Measurements from ENCODE around the gene OOEP.

Gene OOEP

GRCh38 chr6:73353636-73354593, 15.8 kb downstream of the OOEP start, which contains the start of gene DPPA5:
TSS of gene DPPA5 (minus strand) at chr6:73354276. CDS start at chr6:73354225, 51 bp downstream.
- no peak within 1 kb of the TSS for H2AFZ ChIP-seq (ENCODE audit: low read depth, low read length)
- H3K36me3 ChIP-seq (ENCODE audit: insufficient read depth, low read length), result no peaks in the 10 kb centered on the region
- H3K27me3 ChIP-seq (ENCODE audit: insufficient read depth, low read length), result no peaks in the 10 kb centered on the region
- peaks cover 2% of the 10 kb centered on the region for H3K9me3 ChIP-seq (ENCODE audit: low read length)
- peaks cover 5% of the 10 kb centered on the region for H3K4me1 ChIP-seq (ENCODE audit: insufficient read depth, low read length)
- H3K4me3 ChIP-seq (ENCODE audit: low read length), result no peak within 1 kb of the TSS

DNA sequence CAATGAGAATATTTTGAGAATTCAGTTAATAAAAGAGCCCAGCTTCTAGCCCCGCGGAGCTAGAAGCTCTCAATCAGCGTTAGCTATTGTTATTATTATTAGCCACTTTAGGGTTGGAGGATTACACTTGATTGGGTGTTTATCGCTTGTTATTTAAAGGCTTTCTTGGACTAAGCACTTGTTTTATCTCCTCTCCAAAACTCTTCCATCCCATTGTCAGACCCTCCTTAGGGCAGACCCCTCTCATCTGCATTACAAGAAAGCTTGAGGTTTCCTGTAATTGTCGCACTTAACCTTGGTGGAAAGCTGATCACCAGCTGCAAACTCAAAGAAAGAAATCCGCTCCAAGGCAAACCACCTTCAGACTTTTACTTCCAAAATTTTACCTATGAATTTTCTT, 20.4 kb downstream of the OOEP start:
- H3K4me1 ChIP-seq (ENCODE audit: insufficient read depth, low read length), result peaks cover 9% of the 10 kb centered on the region
- peaks cover 3% of the 10 kb centered on the region for H3K27me3 ChIP-seq (ENCODE audit: insufficient read depth, low read length)
- no peaks in the 10 kb centered on the region for H3K36me3 ChIP-seq (ENCODE audit: insufficient read depth, low read length)
- H3K9me3 ChIP-seq (ENCODE audit: low read length), result peaks cover 2% of the 10 kb centered on the region
- no peak overlapping the region for H2AFZ ChIP-seq (ENCODE audit: low read depth, low read length)
- no peak overlapping the region for H3K4me3 ChIP-seq (ENCODE audit: low read length)

- no peaks in the 10 kb centered on the region for H3K36me3 ChIP-seq (ENCODE audit: insufficient read depth, low read length)
- H3K9me3 ChIP-seq (ENCODE audit: low read length), result peaks cover 1% of the 10 kb centered on the region
- peaks cover 9% of the 10 kb centered on the region for H3K4me1 ChIP-seq (ENCODE audit: insufficient read depth, low read length)
- peaks cover 3% of the 10 kb centered on the region for H3K27me3 ChIP-seq (ENCODE audit: insufficient read depth, low read length)
- no peak overlapping the region for H3K4me3 ChIP-seq (ENCODE audit: low read length)
- H2AFZ ChIP-seq (ENCODE audit: low read depth, low read length), result no peak overlapping the region
Measured at GRCh38 chr6:73348550-73349204, 21.0 kb downstream of the OOEP start.

DNA sequence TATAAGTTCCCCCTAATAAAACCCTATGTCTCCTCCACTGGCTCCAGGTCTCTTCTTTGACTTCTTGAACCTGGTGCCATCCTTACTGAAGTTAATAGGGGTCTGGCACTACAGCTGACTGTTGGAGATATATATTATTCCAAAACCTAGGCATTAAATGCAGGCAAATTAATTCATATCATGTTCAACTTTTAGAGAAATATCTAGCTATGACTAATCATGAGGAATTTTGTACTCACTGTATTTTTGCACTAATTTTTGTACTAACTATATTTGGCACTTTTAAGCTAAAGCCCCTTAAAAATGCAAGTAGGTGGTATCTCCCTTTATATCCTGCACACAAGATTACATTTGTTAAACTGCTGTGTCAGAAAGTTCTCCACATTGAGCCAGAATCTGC, 26.5 kb downstream of the OOEP start:
- Histone ChIP-seq H3K4me3 (ENCODE audit: low read length) (no peak overlapping the region), H3K4me1 (ENCODE audit: insufficient read depth, low read length) (no peaks in the 10 kb centered on the region), H2AFZ (ENCODE audit: low read depth, low read length) (no peak overlapping the region), H3K27me3 (ENCODE audit: insufficient read depth, low read length) (no peaks in the 10 kb centered on the region), H3K36me3 (ENCODE audit: insufficient read depth, low read length) (no peaks in the 10 kb centered on the region), H3K9me3 (ENCODE audit: low read length) (no peaks in the 10 kb centered on the region)

DNA sequence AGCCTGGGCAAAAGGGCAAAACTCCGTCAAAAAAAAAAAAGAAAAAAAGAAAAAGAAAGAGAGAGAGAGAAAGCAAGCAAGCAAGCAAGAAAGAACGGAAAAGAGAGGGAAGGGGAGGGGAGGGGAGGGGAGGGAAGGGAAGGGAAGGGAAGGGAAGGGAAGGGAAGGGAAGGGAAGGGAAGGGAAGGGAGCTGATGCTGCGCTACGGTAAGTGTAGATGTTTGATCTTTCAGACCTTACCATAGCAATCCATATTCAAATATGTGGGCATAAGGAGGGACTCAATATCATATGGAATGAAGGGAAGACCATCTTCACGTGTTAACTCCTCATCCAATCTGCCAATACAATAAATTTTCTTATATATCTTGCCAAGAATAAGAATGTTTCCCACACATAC, 27.5 kb downstream of the OOEP start:
- Histone ChIP-seq H3K4me1 (ENCODE audit: insufficient read depth, low read length) (no peaks in the 10 kb centered on the region), H2AFZ (ENCODE audit: low read depth, low read length) (no peak overlapping the region), H3K36me3 (ENCODE audit: insufficient read depth, low read length) (no peaks in the 10 kb centered on the region), H3K9me3 (ENCODE audit: low read length) (no peaks in the 10 kb centered on the region), H3K4me3 (ENCODE audit: low read length) (no peak overlapping the region), H3K27me3 (ENCODE audit: insufficient read depth, low read length) (no peaks in the 10 kb centered on the region)

GRCh38 chr6:73341335-73341734, 28.4 kb downstream of the OOEP start:
- Histone ChIP-seq H3K27me3 (ENCODE audit: insufficient read depth, low read length) (no peaks in the 10 kb centered on the region), H3K4me3 (ENCODE audit: low read length) (no peak overlapping the region), H3K9me3 (ENCODE audit: low read length) (no peaks in the 10 kb centered on the region), H2AFZ (ENCODE audit: low read depth, low read length) (no peak overlapping the region), H3K36me3 (ENCODE audit: insufficient read depth, low read length) (no peaks in the 10 kb centered on the region), H3K4me1 (ENCODE audit: insufficient read depth, low read length) (no peaks in the 10 kb centered on the region)

DNA sequence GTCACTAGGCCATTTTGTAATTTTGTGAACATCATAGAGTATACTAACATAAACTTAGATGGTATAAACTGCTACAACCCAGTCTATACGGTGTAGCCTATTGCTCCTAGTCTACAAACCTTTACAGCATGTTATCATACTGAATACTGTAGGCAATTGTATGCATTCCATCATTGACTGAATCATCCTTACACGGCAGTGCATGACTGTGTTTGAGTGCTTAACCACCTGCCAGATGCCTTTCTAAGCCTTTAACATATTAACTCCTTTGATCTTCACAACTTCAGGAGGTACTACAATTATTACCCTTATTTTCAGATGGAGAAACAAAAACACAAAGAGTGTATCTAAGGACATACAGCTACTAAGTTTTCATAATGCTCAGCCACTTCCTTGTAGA, 29.6 kb downstream of the OOEP start:
- H3K9me3 ChIP-seq (ENCODE audit: low read length), result no peaks in the 10 kb centered on the region
- H3K4me3 ChIP-seq (ENCODE audit: low read length), result no peak overlapping the region
- no peaks in the 10 kb centered on the region for H3K36me3 ChIP-seq (ENCODE audit: insufficient read depth, low read length)
- no peaks in the 10 kb centered on the region for H3K4me1 ChIP-seq (ENCODE audit: insufficient read depth, low read length)
- H3K27me3 ChIP-seq (ENCODE audit: insufficient read depth, low read length), result no peaks in the 10 kb centered on the region
- no peak overlapping the region for H2AFZ ChIP-seq (ENCODE audit: low read depth, low read length)

- Histone ChIP-seq H3K4me1 (ENCODE audit: insufficient read depth, low read length) (no peaks in the 10 kb centered on the region), H2AFZ (ENCODE audit: low read depth, low read length) (no peak overlapping the region), H3K27me3 (ENCODE audit: insufficient read depth, low read length) (no peaks in the 10 kb centered on the region), H3K4me3 (ENCODE audit: low read length) (no peak overlapping the region), H3K36me3 (ENCODE audit: insufficient read depth, low read length) (no peaks in the 10 kb centered on the region), H3K9me3 (ENCODE audit: low read length) (no peaks in the 10 kb centered on the region)
Measured at GRCh38 chr6:73339340-73339739, 30.4 kb downstream of the OOEP start.

GRCh38 chr6:73329201-73329600, 40.5 kb downstream of the OOEP start:
- Histone ChIP-seq H3K4me3 (ENCODE audit: low read length) (no peak overlapping the region), H3K36me3 (ENCODE audit: insufficient read depth, low read length) (no peaks in the 10 kb centered on the region), H3K4me1 (ENCODE audit: insufficient read depth, low read length) (no peaks in the 10 kb centered on the region), H3K27me3 (ENCODE audit: insufficient read depth, low read length) (no peaks in the 10 kb centered on the region), H3K9me3 (ENCODE audit: low read length) (no peaks in the 10 kb centered on the region), H2AFZ (ENCODE audit: low read depth, low read length) (no peak overlapping the region)

- Histone ChIP-seq H3K27me3 (ENCODE audit: insufficient read depth, low read length) (no peaks in the 10 kb centered on the region), H3K4me3 (ENCODE audit: low read length) (no peak overlapping the region), H3K4me1 (ENCODE audit: insufficient read depth, low read length) (no peaks in the 10 kb centered on the region), H2AFZ (ENCODE audit: low read depth, low read length) (no peak overlapping the region), H3K36me3 (ENCODE audit: insufficient read depth, low read length) (no peaks in the 10 kb centered on the region), H3K9me3 (ENCODE audit: low read length) (no peaks in the 10 kb centered on the region)
Measured at GRCh38 chr6:73328790-73329189, 40.9 kb downstream of the OOEP start.

- no peaks in the 10 kb centered on the region for H3K9me3 ChIP-seq (ENCODE audit: low read length)
- H2AFZ ChIP-seq (ENCODE audit: low read depth, low read length), result no peak overlapping the region
- H3K36me3 ChIP-seq (ENCODE audit: insufficient read depth, low read length), result no peaks in the 10 kb centered on the region
- H3K4me3 ChIP-seq (ENCODE audit: low read length), result no peak overlapping the region
- no peaks in the 10 kb centered on the region for H3K27me3 ChIP-seq (ENCODE audit: insufficient read depth, low read length)
- no peaks in the 10 kb centered on the region for H3K4me1 ChIP-seq (ENCODE audit: insufficient read depth, low read length)
Measured at GRCh38 chr6:73325656-73326055, 44.0 kb downstream of the OOEP start.

DNA sequence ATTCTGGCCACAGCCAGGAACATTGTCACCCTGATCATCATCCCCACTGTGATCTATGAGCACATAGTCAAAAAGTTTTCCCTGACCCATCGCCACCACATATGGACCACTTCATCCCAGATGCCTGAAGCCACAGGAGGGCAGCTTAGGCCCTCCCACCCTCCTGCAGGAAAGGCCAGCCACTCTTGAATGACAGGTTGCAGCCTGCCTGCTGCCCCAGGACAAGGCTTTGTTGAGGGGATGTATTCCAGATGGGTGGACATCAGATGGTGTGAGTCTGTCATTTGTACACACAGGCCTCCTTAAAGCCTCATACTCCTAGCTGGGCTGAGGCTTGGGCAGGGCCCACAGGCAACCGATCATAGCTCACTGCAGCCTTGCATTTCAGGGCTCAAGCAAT, 46.4 kb downstream of the OOEP start:
- no peaks in the 10 kb centered on the region for H3K4me1 ChIP-seq (ENCODE audit: insufficient read depth, low read length)
- no peaks in the 10 kb centered on the region for H3K9me3 ChIP-seq (ENCODE audit: low read length)
- H3K4me3 ChIP-seq (ENCODE audit: low read length), result no peak overlapping the region
- no peaks in the 10 kb centered on the region for H3K27me3 ChIP-seq (ENCODE audit: insufficient read depth, low read length)
- H2AFZ ChIP-seq (ENCODE audit: low read depth, low read length), result no peak overlapping the region
- H3K36me3 ChIP-seq (ENCODE audit: insufficient read depth, low read length), result no peaks in the 10 kb centered on the region
